ENCODE measurements around the gene GHRL.
"Not testable (repeated sequence)": the region's sequence is repeated elsewhere in the genome, so short reads cannot be mapped to it uniquely, and the experiment has no call there.

The GHRL gene

GRCh38 chr3:10322352-10322710 is 29.6 kb upstream of the GHRL start:
- peak in 1 of 5 experiments; percentile 52 for DNase-seq

- DNase-seq: no peak
Observed at GRCh38 chr3:10321630-10322351, 29.0 kb upstream of the GHRL start.

GRCh38 chr3:10320320-10320677 is 27.6 kb upstream of the GHRL start:
- DNase-seq: no peak

GRCh38 chr3:10319804-10320203 is 27.1 kb upstream of the GHRL start:
- DNase-seq: peak in 1 of 5 experiments; percentile 22

- peak in 1 of 5 experiments; percentile 23 for DNase-seq
Observed at GRCh38 chr3:10319251-10319650, 26.5 kb upstream of the GHRL start.

- DNase-seq: no peak
Observed at GRCh38 chr3:10317961-10318350, 25.2 kb upstream of the GHRL start.

- no peak for DNase-seq
Observed at GRCh38 chr3:10317311-10317960, 24.7 kb upstream of the GHRL start.

GRCh38 chr3:10315771-10316344 is 23.1 kb upstream of the GHRL start:
- no peak for DNase-seq

GRCh38 chr3:10315101-10315500 is 22.4 kb upstream of the GHRL start:
- DNase-seq: no peak

GRCh38 chr3:10312861-10313260 is 20.1 kb upstream of the GHRL start:
- DNase-seq: no peak

- DNase-seq: no peak
Observed at GRCh38 chr3:10312391-10312790, 19.6 kb upstream of the GHRL start.

GRCh38 chr3:10311710-10312109 is 19.0 kb upstream of the GHRL start:
- no peak for DNase-seq

- DNase-seq: no peak
Observed at GRCh38 chr3:10310578-10310977, 17.8 kb upstream of the GHRL start.

- no peak for DNase-seq
Observed at GRCh38 chr3:10309736-10310135, 17.0 kb upstream of the GHRL start.

- DNase-seq: no peak
Observed at GRCh38 chr3:10308678-10309077, 15.9 kb upstream of the GHRL start.

- no peak for DNase-seq
Observed at GRCh38 chr3:10306156-10306555, 13.4 kb upstream of the GHRL start.

GRCh38 chr3:10305331-10305902 is 12.7 kb upstream of the GHRL start:
- DNase-seq: no peak

- no peak for DNase-seq
Observed at GRCh38 chr3:10304905-10305304, 12.2 kb upstream of the GHRL start.

GRCh38 chr3:10303785-10304184 is 11.0 kb upstream of the GHRL start:
- DNase-seq: no peak

- no peak for DNase-seq
Observed at GRCh38 chr3:10303105-10303504, 10.4 kb upstream of the GHRL start.

- DNase-seq: no peak
Observed at GRCh38 chr3:10300087-10300486, 7.3 kb upstream of the GHRL start.

GRCh38 chr3:10299679-10300078 is 6.9 kb upstream of the GHRL start:
- DNase-seq: no peak

GRCh38 chr3:10299175-10299574 is 6.4 kb upstream of the GHRL start:
- DNase-seq: no peak

- DNase-seq: not testable (repeated sequence)
Observed at GRCh38 chr3:10298064-10298463, 5.3 kb upstream of the GHRL start.

All from T-helper 2 cell (primary cell).